Gastrocnemius medialis (tissue), 4 donors: ENCODE data around the gene AMACR. TPM values are rescaled to one million over a fixed set of nuclear protein-coding genes. Genes with fewer than 3 reads are reported as not detected.

Experiments used
- ATAC-seq, 2 donors: fragments of 150-250 bp; one replicate each; pipeline ENCODE4 v1.9.1; 2016
- DNase-seq, 2 donors: peaks; one replicate each; pipeline ENCODE4 v3.0.0-alpha.2; 2019
- H3K27ac ChIP-seq, 4 donors: fragments of 200-600 bp; sonication (generic); 1 replicate in 1 of 4; 2 replicates in 3 of 4; pipeline ENCODE4 v1.5.1; 2016 to 2018; ENCODE audit warnings: mild to moderate bottlenecking in 2 of 4, moderate library complexity in 1 of 4
- H3K27me3 ChIP-seq, 3 donors: fragments of 200-600 bp; sonication (generic) in 2 of 3; 1 replicate in 1 of 3; 2 replicates in 2 of 3; pipeline versions ENCODE4 v1.5.1 to v1.6.0; 2016 to 2019; ENCODE audit warnings: mild to moderate bottlenecking in 1 of 3, moderate library complexity in 1 of 3
- H3K36me3 ChIP-seq, 2 donors: fragments of 200-600 bp; sonication (generic) in 1 of 2; one replicate each; pipeline ENCODE4 v1.5.1; 2017 to 2018
- H3K4me1 ChIP-seq, 2 donors: fragments of 200-600 bp; sonication (generic) in 1 of 2; one replicate each; pipeline ENCODE4 v1.5.1; 2016 to 2017; ENCODE audit warnings: mild to moderate bottlenecking in 2 of 2
- H3K4me3 ChIP-seq, 4 donors: fragments of 200-600 bp; sonication (generic) in 3 of 4; 1 replicate in 1 of 4; 2 replicates in 3 of 4; pipeline ENCODE4 v1.5.1; 2016 to 2019; ENCODE audit warnings: mild to moderate bottlenecking in 2 of 4
- H3K9me3 ChIP-seq, 3 donors: fragments of 200-600 bp; sonication (generic) in 2 of 3; 1 replicate in 1 of 3; 2 replicates in 2 of 3; pipeline ENCODE4 v1.5.1; 2016 to 2019
- POLR2A ChIP-seq, 2 donors: fragments of 450-650 bp; IDR thresholded peaks; one replicate each; pipeline ENCODE4 v1.6.1; 2017; ENCODE audit warnings: antibody characterized with exemption in 2 of 2, mild to moderate bottlenecking in 2 of 2, moderate library complexity in 2 of 2
- in situ Hi-C, 4 donors: fragments of 200-750 bp; cut with MboI; loops; one replicate each; pipeline versions ENCODE4 v1.15.0 to v1.8.0; 2017; ENCODE audit warnings: low sequenced_read_pairs in 4 of 4
- intact Hi-C: fragments of 100-400 bp; cut with DNase I; formaldehyde crosslinking; loops from one replicate; pipeline ENCODE4 v1.15.1; 2023; ENCODE audit warnings: low total_unique reads
- total RNA-seq, 4 donors: library from RNA; depleted of rRNA; stranded (reverse); fragments of >200 nt; gene quantifications; one replicate each; pipeline versions ENCODE4 v1.1.0 to v1.2.3, GENCODE V29; 2016
- TF ChIP-seq, protein P1 (sequence below), 5 experiments: fragments of 450-650 bp in 3 of 5; fragments of 200-600 bp in 2 of 5; sonication (generic) in 2 of 5; IDR thresholded peaks in 4 of 5; conservative IDR thresholded peaks in 1 of 5; 1 replicate in 4 of 5; 2 replicates in 1 of 5; pipeline ENCODE4 v1.5.1; 2016 to 2019; ENCODE audit warnings: antibody characterized with exemption in 5 of 5, mild to moderate bottlenecking in 3 of 5, moderate library complexity in 3 of 5

Gene AMACR
- 10 to 100 TPM in 1 of 4 donors, 1 to 10 TPM in 3; 2.5 to 15.3 (median 3.1) TPM for total RNA-seq

DNA sequence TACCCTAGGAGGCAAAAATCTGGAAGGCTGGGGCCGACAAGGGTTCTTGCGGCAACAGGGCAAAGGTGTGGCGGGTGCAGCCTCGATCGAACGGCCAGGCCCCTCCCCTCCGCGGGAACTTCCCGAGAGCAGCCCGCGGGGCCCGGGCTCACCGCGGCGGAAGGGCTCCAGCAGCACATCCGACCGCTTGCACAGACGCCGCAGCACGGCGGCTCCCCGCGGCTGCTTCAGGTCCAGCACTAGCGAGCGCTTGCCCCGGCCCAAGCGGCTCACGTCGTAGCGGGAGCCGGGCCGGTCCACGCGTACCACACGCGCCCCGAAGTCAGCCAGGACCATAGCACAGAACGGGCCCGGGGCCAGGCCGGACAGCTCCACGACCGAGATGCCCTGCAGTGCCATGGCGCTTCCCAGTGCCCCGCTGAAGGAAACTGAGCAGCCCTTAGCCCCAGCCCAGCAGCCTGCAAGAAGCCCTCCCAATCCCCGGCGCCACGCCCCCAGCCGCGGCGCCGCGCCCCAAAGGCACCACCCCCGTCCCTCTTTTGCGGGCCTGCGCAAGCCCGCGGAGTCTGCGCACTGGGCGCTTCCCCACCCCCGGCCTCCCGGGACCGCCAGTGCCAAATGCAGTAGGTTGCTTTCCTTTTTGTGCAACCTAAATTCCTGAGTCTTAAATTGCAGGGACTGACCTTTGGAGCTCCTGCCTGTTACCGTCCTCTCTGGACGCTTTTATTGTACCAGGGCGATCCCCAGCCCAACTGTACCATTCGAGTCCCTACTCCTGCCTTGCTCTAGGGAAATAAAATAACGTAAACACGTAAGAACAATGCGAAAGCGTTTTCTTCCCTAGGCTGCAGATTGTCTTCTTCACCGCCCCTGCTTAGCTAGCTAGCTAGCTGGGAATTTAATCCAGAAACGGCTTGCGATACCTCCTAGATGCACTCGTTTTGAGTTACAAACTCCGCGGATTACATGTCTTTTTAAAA is at the start of gene AMACR:
Gene AMACR, minus strand, starts transcription at position 430 of the 980 bp plus-strand sequence. Its CDS starts 31 bp downstream, at position 399.
- Histone ChIP-seq H3K27ac (peak within 1 kb of the TSS; percentile 83 to 95 (median 87)), H3K36me3 (peaks cover 0 to 21% of the 10 kb centered on the region in 2 donors), H3K27me3 (no peaks in the 10 kb centered on the region), H3K4me3 (peak within 1 kb of the TSS; percentile 58 to 82 (median 67)), H3K4me1 (peaks cover 6 to 14% of the 10 kb centered on the region in 2 donors), H3K9me3 (no peaks in the 10 kb centered on the region)
- in situ Hi-C loops = loop anchor here in 3 of 4 donors (25.0 kb wide), 2 partner anchors 454 to 904 kb away; partner anchors contain the start of genes BRIX1 (in 2 of the 3) and RAD1 (in 2 of the 3)
- TF ChIP-seq POLR2A (IDR thresholded peaks at IDR 0.05) = peak; percentile 58 to 84
- TF ChIP-seq, protein P1, sequence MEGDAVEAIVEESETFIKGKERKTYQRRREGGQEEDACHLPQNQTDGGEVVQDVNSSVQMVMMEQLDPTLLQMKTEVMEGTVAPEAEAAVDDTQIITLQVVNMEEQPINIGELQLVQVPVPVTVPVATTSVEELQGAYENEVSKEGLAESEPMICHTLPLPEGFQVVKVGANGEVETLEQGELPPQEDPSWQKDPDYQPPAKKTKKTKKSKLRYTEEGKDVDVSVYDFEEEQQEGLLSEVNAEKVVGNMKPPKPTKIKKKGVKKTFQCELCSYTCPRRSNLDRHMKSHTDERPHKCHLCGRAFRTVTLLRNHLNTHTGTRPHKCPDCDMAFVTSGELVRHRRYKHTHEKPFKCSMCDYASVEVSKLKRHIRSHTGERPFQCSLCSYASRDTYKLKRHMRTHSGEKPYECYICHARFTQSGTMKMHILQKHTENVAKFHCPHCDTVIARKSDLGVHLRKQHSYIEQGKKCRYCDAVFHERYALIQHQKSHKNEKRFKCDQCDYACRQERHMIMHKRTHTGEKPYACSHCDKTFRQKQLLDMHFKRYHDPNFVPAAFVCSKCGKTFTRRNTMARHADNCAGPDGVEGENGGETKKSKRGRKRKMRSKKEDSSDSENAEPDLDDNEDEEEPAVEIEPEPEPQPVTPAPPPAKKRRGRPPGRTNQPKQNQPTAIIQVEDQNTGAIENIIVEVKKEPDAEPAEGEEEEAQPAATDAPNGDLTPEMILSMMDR (IDR thresholded peaks at IDR 0.05 in 4 of 5, conservative IDR thresholded peaks at IDR 0.05 in 1 of 5) = peak in 2 of 5 experiments; percentile 10 to 16
- ATAC-seq (peak; percentile 96 to 97), DNase-seq (peak; percentile 87 to 93)
- intact Hi-C loops = loop anchor here (1.0 to 5.0 kb wide), 3 partner anchors 11 to 909 kb away; partner anchors contain the start of genes BRIX1, RAD1 and TARS1

GRCh38 chr5:34057569-34057968 is 49.7 kb upstream of the AMACR start:
- no peaks in the 10 kb centered on the region for H3K9me3 ChIP-seq
- no peak for DNase-seq
- in situ Hi-C loops (no loop called here), intact Hi-C loops (no loop called here)
- H3K4me3 ChIP-seq = no peak overlapping the region
- H3K27ac ChIP-seq = no peak overlapping the region
- H3K27me3 ChIP-seq = no peaks in the 10 kb centered on the region
- no peaks in the 10 kb centered on the region for H3K36me3 ChIP-seq
- ATAC-seq = no peak
- H3K4me1 ChIP-seq = peaks cover 0 to 12% of the 10 kb centered on the region in 2 donors
- no peak for TF ChIP-seq POLR2A (IDR thresholded peaks at IDR 0.05)
- TF ChIP-seq, protein P1 (IDR thresholded peaks at IDR 0.05 in 4 of 5, conservative IDR thresholded peaks at IDR 0.05 in 1 of 5) = no peak

GRCh38 chr5:34057118-34057517 is 49.3 kb upstream of the AMACR start:
- Histone ChIP-seq H3K9me3 (no peaks in the 10 kb centered on the region), H3K4me3 (no peak overlapping the region), H3K27me3 (no peaks in the 10 kb centered on the region), H3K36me3 (no peaks in the 10 kb centered on the region), H3K4me1 (peaks cover 0 to 14% of the 10 kb centered on the region in 2 donors), H3K27ac (no peak overlapping the region)
- TF ChIP-seq, protein P1 (IDR thresholded peaks at IDR 0.05 in 4 of 5, conservative IDR thresholded peaks at IDR 0.05 in 1 of 5) = no peak
- no peak for TF ChIP-seq POLR2A (IDR thresholded peaks at IDR 0.05)
- DNase-seq = no peak
- ATAC-seq = no peak
- intact Hi-C loops = no loop called here
- in situ Hi-C loops = no loop called here

GRCh38 chr5:34055667-34056066 is 47.8 kb upstream of the AMACR start:
- intact Hi-C loops (no loop called here), in situ Hi-C loops (no loop called here)
- no peak for ATAC-seq
- DNase-seq = no peak
- Histone ChIP-seq H3K36me3 (no peaks in the 10 kb centered on the region), H3K9me3 (no peaks in the 10 kb centered on the region), H3K27ac (no peak overlapping the region), H3K4me3 (no peak overlapping the region), H3K4me1 (peaks cover 0 to 14% of the 10 kb centered on the region in 2 donors), H3K27me3 (no peaks in the 10 kb centered on the region)
- no peak for TF ChIP-seq POLR2A (IDR thresholded peaks at IDR 0.05)
- TF ChIP-seq, protein P1 (IDR thresholded peaks at IDR 0.05 in 4 of 5, conservative IDR thresholded peaks at IDR 0.05 in 1 of 5) = no peak
